HG03064 (cell line): ENCODE measurements around the gene TBC1D2B.

ENCODE experiments used
- ATAC-seq: cut with Tn5 transposase; IDR thresholded peaks from one replicate; pipeline ENCODE4 v1.9.1; 2021; ENCODE audit warnings: low read depth; ENCODE audit not compliant: unreplicated experiment

Gene TBC1D2B

DNA sequence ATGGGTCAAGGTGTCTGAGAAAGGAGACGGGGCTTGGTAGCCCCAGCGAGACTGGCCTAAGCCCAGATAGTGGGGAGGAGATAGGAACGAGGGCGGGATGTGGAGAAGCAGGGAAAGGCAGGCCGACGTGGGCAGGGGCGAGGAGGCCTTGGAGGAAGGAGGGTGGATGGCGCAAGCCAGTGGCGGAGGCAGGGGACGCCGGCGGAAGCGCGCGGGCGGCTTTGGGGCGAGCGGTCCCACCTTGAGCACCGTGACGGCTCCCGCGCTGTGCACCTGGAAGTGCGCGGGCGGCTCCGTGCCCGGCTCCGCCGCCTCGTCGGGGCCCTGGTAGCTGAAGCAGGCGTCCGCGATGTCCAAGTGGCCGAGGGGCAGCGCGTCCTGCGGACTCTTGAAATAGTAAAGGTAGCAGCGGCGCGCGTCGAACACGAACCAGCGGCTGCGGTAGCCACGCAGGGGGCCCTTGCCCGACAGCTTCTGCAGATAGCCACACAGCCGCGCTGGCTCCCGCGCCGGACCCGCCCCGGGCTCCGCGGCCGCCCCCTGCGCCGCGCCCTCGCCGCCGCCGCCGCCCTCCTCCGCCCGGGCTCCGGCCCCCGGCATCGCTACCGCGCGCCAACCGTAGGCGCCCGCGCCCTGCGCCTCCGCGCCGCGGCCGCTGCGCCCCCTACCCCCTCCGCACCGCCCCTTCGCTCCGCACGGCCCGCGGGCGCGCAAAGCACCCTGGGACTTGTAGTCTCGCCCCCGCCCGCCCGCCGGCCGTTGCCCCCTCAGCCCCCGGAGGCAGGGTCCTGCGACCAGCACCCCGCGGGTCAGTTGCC lies at the start of gene TBC1D2B:
Gene TBC1D2B, minus strand, starts transcription at position 659 of the 818 bp plus-strand sequence. Its CDS starts 59 bp downstream, at position 600.
- peak; percentile 53 for ATAC-seq

DNA sequence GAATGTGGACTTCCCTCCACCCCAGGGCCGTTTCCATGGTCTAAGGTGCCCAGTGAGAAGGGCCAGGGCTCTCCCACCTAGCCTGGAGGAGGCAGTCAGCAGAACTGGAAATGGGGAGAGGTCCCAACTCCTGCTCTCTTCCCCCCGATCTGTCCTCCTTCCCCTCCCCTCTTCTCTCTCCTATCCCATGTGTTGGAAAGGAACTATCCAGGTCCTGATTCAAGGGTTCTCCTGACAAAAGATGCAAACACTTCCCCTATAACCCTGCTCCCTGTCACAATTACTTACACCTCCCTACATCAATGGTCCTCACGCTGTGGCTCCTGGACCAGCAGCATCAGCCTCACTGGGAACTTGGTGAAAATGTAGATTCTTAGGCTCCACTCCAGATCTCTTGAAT lies 47.8 kb upstream of the TBC1D2B start:
- ATAC-seq, result no peak

DNA sequence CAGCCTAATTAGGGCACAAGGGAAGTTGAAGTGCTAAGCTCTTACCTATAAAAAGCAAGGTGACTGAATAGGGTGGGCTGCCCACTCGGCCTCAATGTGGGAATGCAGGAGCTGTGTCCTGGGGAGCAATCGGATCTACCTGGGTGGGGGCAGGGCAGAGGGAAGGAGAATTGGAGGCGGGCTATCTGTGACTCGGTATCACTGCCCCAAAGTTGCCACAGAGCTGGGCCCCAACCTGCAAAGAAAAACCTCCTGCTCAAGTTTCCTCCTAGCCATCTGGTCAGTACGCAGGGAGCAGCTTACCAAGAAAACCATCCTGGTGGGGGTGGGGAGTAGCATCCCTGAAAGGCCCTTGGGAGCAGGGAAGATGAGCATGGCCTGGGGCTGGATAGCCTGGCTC lies 43.0 kb upstream of the TBC1D2B start:
- ATAC-seq, result no peak

DNA sequence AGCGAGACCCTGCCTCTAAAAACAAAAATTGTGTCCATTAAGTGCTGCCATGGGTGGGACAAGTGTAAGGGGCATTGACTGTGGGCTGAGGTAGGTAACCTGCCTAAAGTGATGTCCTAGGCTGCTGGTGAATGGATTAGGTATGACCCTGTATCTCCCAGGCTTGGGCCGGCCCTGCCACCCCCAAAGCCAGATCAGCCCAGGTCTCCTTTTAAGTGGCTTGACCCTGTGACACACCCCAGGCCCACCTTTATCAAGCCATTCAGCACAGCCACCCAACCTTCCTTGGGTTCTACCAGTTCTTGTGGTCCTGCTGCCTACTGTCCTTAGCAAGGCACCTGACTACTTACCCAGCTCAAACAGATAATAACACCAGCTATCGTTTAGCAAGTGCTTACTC lies 35.0 kb upstream of the TBC1D2B start:
- ATAC-seq, result no peak

DNA sequence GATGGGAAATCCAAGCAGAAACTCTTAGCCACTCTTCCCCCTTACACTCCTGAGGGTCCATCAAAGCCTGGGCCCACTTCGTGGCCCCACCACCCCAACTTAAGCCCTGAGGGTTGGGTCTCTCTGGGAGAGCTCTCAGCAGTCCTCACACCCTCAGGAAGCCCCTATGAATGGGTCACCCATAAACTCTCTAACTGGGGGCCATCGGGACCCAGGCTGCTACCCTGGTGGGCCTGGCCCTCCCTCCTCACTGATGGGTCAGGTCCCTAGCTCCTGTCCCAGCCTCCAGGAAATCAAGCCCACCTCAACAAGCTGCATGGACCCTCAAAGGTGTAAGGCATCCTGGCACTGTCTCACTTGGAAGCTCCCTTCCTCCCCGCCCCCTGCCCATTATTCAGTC lies 34.3 kb upstream of the TBC1D2B start:
- no peak for ATAC-seq

DNA sequence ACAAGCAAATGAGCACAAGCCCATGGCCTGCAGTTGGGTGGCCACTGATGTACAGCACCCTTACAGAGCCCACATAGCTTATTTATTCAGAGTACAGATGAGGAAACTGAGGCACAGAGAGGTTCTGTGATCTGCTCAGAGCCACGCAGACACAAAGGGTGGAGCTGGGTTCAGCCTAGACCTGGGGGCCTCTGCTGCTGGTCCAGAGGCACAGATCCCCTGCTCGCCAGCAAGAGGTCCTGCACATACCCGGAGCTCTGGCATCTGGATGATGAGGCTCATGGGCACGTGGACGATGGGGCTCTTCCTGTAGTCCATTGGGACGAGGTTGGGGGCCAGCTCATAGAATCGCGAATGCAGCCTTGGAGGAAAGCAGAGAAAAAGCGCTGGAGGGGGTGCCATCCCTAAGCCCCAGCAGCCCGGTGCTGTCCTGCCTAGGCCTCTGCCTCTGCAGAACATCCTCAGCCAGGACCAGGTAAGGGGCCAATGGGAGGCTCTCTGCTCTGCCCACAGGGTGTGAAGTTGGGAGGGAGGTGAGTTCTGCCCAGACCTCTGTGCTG lies 33.5 kb upstream of the TBC1D2B start:
- ATAC-seq, result no peak

DNA sequence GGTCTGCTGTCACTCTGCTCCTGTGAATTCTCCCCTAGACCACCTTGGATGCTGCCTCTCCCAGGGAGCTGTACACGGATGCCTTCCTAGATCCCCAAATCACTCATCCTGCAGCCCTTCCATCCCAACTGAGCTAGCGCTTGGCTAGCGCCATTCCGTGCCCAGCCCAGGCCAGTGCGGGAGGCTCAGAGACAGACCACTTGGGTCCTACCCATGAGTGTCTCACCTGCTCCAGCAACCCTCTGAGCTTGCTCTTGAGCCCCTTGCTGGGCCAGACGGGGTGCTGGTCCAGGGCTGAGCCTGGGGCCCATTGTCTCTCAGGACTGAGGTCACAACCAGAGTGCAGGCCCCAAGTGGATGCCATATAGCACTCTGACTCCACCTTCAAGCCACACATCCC lies 32.6 kb upstream of the TBC1D2B start:
- no peak for ATAC-seq

DNA sequence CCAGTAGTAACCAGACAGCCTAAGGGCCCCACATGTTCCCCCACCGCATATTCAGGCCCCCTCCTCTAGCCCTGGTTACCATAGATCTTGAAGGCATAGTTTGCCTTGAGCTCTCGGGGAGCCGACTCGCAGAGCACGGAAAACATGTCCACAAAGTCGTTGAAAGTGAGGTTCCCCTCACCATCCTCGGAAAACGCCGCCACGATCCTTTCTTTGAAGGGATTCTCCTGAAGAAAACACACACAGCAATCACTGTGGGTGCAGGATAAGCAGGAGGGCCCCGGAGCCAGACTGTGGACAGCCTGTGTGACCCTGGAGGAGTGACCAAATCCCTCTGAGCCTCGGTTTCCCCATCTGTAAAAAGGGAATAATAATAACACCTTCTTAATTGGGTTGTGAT lies 31.6 kb upstream of the TBC1D2B start:
- ATAC-seq, result no peak

DNA sequence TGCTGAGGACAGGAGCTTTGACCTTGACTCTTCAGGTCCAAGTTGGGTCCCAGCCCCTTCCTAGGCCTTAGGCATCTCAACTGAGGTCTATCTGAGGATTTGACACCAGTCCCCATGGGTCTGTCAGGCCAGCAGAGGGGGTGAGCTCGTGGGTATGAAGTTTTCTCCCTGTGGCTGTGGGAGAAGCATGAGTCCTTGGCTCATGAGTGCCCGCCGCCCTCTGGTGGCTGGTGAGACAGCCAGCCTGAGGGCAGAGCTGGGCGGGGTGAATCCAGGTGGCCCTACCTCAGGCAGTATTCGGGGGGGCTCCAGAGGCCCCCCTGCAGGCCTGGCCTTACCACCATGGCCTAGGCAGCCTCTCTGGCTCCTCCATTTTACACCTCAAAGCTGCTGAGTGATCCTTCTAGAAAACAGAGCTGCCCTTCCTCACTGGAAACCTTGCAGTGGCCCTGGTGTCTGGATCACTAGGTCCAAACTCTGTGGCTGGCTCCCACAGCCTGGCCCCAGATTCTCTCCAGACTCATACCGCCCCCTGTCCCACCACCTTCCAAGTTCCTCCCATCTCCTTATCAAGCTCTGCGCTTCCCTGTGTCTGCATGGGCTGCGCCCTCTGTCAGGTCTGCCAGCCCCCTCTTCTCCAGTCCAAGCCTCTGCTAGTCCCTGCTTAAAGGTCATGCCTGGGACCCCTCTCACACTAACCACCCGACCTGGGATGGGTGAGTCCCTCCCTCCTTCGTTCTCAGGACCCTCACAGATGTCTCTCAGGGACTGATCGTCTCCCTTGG lies 31.0 kb upstream of the TBC1D2B start:
- no peak for ATAC-seq

DNA sequence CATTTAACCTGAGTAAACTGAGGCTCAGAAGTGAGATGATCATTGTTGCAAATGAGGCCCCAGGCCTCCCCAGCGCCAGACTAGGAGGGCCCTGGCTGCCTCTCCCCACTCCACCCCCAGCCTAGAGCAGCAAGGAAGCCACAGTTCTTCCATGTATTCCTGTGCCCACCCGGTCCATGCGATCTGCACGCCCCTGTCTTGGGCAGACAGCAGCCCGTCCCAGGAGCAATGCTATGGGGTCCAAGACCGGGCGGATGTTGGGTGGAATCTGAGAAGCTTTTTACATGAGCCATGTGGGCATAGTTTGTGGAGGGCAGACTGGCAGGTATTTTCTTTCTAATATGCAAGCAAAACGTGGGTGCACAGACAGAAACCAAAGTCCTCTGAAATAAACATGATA lies 30.0 kb upstream of the TBC1D2B start:
- no peak for ATAC-seq

DNA sequence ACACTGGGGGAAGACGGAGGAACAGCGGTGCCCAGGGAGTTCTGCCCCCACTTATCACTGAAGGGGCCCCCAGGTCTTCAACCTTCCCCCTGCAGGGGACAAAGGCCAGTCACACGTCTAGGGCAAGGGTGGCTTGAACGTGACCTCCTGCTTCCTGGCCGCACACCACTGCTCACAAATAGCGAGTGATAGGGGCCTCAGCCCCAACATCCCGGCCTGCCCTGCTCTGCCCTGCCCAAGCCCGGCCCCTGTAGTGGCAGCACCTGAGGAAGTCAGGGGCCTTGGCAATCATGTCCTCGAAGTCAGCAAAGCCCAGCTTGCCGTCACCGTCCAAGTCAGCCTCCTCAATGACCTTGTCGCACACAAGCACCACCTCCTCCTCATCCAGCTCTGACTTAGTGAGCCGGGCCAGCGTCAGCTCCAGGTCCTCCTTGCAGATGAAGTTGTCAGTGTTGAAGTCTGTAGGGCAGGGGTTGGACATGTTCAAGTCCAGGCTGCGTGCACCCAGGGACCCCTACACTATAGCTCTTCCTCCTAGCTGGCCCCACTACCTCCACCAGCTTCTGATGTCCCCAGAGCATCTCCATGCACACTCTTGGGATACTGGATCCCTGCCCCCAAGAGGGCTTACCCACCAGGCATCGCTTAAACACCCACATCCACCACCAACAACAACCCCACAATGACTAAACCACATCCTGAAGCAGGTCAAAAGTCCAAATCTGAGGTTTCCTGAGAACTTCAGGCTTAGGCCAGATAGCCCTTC lies 28.1 kb upstream of the TBC1D2B start:
- no peak for ATAC-seq

DNA sequence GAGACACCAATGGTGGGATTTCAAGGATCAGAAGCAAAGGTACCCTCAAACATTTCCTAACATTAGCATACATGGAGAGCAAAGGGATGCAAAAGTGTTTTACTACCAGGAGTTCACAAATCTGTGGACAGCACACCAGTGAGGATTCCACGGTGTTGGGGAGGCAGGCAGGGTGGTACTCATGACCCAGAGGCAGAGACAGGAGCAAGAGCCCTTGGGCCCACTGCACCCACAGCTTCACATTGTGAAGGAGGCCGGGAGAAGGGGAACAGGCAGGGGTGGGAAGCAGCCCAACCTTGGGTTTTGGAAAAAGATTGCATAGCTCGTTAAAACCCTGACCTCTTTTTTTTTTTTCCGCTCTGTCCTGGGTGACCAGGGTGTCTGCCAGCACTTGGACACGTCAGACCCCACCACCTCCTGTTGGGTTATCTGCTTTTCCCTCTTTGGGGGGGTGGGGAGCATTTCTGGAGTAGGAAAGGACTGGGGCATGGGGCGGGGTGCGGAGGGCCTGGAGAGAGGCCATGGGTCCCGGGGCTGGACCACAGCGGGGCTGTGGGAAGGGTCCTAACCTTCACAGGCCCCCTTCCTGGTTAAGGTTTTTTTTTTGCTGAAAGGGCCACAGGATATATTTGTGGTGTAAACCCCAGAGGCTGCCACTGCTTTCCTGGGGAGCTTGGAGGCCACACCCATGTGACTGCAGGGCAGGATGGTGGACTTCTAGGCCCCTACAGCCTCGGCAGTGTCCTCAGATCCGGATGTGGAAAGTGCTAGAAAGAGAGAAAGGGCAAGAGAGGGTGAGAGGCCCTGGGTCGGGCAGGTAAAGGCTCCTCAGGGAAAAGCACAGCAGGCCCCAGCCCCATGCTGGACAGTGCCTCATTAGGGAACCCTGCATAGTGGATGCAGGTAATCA lies 27.3 kb upstream of the TBC1D2B start:
- ATAC-seq, result no peak

DNA sequence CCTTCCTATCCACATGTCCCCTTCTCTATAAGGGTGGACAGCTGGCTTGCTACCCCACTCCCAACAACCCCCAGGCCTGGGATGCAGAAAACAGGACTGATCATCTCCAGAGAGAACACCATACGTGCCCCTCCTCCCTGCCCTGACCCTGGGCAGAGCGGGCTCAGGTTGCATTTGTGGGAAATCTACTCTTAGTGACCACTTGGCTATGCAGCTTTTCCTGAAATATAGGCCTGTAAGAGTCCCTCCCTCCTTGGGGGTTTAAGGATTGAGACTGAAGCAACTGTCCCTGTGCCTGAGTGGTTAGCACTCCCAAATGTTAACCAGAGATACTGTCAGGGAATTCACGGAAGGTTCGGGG lies 26.6 kb upstream of the TBC1D2B start:
- peak; percentile 14 for ATAC-seq

DNA sequence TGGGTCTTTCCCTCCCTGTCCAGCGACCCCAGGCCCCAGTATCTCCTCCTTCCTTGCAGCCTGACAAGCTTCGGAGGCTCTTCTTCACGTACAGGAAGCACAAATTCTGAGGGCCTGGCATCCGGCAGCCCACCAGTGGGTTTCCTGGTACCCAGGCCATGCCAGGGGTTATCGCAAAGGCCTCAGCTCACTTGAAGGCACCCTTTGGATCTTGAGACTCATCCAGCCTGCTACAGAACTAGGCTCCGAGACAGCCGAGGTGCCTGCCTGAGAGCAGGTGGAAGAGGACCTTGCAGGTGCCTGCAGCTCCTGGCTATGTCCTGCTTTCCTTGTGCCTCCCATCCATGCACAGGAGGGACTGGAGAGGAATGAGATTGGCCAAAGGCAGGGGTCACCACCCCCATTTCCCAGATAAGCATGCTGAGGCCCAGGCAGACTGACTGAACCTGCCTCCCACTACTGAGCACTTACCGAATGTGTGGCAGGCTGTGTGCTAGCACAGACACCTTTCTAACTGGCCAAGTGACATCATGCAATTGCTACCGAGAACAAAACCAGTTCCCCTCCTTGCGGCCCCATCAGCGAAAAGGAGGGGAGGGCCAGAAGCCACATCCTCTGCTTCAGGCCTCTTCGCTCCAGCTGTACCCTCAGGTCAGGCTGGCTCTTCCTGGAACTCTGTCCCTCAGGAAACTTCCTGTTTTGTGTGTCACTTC lies 26.1 kb upstream of the TBC1D2B start:
- ATAC-seq, result peak; percentile 69

DNA sequence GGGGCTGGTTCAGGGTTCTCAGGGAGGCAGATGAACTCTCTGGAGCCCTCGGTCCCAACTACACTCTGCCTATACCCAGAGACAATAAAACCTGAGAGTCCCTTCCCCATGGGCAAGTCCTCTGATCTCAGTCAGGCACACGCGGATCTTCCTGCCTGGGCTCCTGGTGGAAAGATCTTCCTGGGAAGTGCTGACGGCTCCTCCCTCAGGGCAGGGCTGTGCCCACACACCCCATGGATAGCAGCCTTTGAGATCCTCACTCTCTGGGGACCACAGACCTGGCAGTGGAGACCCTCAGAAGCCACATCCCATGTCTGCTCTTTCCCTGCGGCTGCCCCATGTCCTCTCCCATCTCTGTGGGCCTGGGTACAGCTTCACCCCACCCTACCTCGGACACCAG lies 25.2 kb upstream of the TBC1D2B start:
- ATAC-seq, result no peak

DNA sequence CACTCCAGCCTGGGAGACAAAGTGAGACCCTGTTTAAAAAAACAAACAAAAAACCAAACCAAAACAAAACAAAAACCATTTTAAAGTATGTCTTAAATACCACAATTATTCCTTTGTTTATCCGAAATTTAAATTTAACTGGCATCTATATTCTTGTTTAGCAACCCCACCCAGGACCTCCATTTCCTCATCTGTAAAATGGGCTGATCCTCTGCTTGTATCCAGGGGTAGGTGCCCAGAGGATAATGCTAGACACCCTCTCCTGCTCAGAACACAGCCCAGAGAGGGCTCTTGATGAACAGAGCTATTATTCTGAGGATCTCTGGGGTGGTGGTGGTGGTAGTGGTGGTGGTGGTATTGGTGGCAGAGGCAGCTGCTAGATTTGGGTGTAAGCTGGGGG lies 24.7 kb upstream of the TBC1D2B start:
- no peak for ATAC-seq

DNA sequence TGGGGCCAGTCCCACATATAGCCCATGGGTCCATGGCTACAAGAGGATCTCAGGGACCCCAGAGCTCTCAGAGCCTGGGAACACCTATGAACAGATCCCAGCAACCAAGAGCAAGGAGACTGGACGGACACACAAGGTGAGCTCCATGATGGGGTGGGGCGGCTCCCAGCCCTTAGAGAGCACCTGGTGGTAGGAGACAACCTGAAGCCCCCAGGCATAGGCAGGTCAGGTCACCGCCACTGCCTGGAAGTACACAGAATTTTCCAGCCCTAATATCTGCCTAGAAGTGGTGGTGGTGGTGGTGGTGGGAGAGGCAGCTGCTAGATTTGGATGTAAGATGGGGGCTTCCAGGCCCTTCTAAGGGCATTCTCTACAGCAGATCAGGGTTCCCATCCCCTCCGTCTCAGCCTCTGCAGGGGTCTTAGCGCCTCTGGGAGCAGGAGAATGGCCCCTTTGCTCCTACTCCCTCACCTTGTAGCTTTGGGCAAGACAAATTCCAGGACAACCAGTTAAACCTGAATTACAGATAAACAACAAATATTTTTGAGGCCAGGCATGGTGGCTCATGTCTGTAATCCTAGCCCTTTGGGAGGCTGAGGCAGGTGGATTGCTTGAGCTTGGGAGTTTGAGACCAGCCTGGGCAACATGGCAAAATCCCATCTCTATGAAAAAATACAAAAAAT lies 24.1 kb upstream of the TBC1D2B start:
- ATAC-seq, result no peak

DNA sequence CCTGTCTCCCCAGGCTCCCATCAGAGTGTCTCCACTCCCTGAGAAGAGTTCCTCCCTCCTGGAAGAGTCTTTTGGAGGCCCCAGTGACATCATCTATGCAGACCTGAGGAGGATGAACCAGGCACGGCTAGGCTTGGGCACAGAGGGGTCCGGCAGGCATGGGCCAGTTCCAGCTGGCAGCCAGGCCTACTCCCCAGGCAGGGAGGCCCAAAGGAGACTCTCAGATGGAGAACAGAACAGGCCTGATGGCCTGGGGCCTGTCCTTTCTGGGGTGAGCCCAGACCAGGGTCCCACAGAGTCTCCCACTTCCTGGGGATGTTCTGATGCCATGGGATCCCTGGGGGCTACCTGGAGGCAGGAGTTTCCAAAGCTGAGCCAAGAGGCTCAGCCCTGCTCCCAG lies 23.4 kb upstream of the TBC1D2B start:
- no peak for ATAC-seq
